SH-SY5Y (cell line): ENCODE measurements around the gene DAAM1.

Experiments
- GATA2 ChIP-seq: IDR thresholded peaks from 2 replicates; pipeline ENCODE4 v1.6.1; 2011; ENCODE audit warnings: mild to moderate bottlenecking, low read depth, low read length
- GATA3 ChIP-seq: IDR thresholded peaks from 2 replicates; pipeline ENCODE4 v1.6.1; 2011; ENCODE audit warnings: low read depth, mild to moderate bottlenecking, low read length, moderate library complexity

DAAM1 gene

DNA sequence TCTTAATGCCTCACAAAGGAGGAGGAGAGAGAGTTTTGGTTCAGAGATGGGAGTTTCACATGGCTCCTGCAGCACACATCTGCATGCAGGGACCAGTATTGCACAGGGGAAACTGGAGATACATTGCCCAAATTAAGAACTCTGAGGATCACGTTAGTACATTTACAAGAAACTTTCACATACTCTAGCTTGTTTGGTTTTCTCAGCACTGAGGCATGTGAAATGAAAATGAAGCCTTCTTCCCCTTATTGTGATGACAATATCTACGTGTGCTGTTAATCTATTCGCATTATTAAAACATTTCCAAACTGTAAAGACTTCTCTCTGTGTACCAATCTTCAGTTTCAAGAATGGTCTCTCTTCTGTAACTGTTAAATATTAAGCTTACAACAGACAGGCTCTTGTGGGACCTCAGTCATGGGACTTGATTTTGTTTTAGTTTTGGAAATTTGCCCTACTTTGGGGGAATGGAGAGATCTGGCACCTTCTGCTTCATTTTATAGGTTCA, 124.7 kb downstream of the DAAM1 start:
- no peak for TF ChIP-seq GATA2
- no peak for TF ChIP-seq GATA3

DNA sequence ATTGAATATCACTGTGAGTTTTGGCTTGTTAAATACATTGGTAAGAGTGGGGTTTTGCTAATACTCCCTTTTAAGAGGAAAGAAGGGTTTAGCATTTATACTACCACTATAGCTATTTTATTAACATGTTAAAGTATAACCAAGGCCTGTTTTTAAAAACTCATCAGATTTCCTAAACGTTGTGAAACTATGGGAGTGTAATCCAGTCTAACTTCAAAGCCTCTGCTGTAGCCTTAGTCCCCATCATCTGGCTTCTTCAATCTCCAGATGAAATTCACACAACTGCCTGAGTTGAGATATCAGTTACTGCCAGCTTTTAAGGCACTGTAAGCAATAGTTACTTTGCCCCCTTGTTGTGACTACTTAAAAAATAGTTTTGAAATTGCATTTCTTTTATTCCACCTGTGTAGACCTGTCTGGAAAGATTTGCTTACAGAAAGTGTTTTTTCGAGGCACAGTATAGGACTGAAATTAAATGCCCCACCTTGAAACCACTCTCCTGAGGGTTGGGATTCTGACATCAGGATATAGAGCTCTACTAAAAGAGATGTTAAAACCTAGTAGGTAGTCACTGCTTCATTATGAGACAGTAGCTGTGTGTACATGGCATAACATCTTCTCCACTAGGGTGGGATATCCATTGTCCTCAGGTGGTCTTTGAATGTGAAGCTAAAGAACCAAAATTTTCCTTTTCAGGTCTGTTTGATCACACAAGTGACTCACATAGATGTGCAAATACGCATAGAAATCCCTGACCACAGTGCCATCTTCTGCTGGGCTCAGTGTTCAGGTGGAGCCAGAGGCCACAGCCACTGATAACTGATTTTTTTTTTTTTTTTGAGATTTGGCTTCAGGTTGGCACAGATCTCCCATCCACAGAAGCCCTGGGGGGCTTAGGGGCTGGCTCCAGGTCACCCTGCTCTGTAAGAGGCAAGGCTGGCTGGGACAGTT, 125.5 kb downstream of the DAAM1 start:
- TF ChIP-seq GATA2: no peak
- TF ChIP-seq GATA3: no peak

DNA sequence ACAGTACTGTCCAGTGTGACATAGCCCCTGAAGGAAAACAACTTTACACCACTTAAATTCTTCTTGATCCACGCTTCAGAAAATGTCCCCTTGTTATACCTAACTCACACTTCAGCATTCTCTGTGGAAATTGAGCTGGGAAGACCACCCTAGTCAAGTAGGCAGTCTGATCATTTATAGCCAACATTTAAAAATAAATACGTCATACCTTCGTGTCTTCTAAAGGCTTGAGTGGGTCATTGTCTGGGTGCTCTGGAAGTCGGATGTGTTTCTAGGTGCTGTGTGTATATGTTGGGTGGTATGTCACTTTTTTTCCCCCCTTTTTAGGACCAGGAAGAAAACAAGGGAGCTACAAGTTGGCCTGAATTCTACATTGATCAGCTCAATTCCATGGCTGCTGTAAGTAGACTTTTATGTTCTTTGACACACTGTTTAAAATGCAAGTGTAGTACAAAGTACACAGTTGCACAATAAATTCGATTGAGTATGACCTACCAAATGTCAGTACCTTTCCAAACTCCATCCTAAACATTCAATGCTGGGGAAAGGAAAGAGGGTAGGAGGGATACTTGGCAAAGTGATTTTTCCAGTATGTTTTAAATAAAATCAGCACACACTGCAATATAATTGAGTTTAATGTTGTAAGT, 126.6 kb downstream of the DAAM1 start:
- TF ChIP-seq GATA3: no peak
- TF ChIP-seq GATA2: no peak

DNA sequence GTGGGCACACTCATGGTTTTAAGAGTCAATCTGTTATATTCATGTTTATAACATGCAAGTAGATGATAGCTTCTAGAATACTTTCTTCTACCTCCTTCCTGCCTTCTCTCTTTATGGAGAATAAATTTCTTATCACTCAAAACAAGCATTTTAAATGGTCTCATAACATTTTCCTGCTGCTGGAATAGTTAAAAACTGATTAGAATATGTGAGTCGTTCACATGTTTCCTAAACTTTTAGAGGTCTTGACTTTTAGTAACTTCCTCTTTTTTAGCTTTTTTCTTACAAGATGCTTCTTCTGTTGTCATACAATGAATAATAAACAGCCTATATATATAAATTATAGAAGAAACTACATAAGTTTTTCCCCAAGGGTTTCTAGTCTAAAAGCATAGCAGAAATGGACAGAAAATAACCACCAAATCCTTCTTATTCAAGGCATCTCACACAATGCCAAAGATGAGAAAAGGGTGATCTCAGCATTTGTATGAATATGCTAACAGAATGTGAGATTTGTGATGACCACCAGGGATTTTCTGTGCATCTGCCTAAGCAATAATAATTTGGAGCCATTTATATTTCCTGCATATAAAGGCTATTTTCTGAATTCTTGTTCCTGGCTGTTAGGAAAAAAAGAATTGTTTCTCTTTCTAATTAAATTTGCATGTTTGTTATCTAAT, 127.8 kb downstream of the DAAM1 start:
- TF ChIP-seq GATA2 (no peak), GATA3 (no peak)

DNA sequence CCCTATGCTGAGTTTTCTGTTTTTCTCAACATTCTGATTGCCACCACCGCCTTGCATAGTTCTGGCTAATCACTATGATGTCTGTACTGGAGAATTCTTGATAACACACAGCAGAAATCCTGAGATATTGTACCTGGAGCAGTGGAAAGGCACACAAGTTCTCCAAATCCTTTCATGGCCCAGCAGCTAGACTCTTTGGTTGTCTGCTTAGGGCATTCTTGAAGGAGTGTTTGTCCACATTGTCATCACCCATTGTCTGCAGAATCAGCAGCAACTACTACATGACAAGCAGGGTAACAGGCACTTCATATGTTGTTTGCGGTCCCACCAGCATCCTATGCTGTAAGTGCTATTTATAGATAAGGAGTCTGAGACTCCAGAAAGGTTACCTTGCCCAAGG, 128.9 kb downstream of the DAAM1 start:
- TF ChIP-seq GATA2: no peak
- no peak for TF ChIP-seq GATA3

DNA sequence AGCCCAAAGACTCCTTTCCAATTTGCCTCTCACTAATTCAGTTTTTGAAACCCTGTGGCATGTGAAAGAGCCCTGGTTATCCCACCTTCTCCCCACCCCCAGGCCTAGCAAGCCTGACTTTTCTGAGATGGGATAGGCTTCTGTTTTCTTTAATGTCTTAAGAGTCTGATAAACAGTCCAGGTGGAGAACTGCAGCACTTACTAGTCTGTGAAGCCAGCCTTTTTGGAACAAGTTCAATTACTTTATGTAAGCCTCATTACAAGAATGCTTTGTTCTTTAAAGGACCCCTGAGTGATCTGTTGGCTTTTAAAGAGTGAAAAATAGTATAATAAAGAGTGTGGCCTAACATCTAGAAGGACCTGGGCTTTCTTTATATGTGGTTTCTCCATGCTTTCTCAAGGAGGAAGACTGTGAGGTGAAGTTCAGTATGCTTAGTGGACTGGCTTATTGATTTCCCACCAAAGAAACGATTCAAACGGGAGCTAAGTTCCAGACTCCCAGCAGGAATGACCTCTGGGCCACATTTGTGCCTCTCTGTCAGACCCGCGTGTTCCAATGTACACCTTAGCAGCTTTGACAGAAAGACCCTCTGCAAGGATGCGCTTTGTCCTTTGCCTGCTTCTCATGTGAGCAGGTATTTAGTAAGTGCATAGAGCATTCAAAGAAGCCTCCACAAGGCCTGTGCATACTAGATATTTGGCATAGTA, 129.5 kb downstream of the DAAM1 start:
- TF ChIP-seq GATA2 (no peak), GATA3 (no peak)

DNA sequence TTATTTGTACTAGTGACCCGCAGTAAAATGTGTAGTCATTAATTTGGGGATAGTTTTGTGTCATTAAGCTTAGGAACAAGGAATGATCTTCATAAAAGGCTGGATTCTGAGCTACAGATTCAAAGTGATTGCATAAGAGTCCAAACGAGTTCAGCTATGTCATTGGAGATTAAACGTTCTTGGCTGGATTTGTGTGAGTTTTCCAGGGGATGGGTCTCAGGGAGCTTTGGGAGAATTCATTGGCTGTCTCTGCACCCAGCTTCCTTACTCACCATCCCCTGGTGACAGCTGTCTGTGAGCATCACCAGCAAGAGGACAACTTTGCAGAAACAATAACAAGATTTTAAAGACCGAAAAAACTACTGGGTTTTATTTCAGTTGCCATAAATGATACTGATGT, 130.4 kb downstream of the DAAM1 start:
- TF ChIP-seq GATA2: no peak
- no peak for TF ChIP-seq GATA3

DNA sequence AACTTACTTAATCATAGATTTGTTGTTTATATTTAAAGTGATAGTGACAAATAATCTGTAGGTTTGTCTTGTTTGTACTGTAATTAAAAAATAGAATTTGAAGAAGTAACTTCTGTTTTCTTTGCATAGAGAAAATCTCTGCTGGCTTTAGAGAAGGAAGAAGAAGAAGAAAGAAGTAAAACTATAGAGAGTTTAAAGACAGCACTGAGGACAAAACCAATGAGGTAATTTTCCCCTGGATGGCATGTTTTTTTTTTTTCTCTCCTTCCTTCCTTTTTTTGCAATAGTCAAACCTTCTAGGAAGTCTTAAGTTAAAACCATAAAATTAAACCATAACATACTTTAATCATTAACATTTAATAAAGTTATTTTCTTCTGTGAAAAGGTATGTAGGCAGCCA, 131.9 kb downstream of the DAAM1 start:
- TF ChIP-seq GATA3 (no peak), GATA2 (no peak)

DNA sequence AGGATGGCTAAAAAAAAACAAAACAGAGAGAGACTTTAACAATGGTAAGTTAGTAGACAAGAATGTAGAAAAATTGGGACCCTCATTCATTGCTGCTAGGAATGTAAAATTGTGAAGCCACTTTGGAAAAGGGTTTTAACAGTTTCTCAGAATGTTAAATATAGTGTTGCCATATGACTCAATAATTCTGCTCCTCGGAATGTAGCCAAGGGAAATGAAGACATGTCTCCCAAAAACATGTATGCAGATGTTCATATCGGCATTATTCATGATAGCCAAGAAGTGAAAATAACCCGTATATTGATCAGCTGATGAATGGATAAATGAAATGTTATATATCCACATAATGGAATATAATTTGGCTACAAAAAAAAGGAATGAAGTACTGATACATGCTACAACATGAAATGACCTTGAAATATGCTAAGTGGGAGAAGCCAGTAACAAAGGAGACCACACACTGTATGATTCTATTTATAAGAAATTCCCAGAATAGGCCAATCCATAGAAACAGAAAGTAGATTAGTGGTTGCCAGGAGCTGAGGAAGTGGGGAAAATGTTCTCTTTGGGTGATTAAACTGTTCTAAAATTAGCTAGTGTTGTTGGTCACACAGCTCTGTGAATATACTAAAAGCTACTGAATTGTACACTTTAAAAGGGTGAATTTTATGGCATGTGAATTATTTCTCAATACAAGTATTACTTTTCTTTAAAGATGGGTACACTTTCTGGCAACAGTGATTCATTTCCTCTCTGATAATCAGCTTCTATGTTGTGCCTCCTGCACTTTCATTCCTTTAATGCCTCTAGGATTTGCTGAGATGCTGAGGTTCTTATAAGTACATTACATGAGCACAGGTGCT, 132.5 kb downstream of the DAAM1 start:
- no peak for TF ChIP-seq GATA3
- no peak for TF ChIP-seq GATA2

DNA sequence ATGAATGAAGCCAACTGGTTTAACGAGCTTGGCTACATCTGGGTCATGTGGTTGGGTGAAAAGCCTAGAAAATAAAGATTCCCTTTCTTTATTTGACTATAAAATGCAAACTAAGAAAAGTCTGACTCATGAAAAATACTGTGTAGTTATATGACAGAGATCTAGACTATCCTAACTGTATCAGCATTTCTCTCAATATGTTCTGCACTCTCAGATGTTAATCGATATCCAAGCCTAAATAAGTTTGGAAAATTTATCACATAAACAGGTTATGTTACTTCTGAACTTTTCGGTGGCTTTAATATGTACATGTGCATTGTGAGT, 133.1 kb downstream of the DAAM1 start:
- TF ChIP-seq GATA2 (no peak), GATA3 (no peak)

DNA sequence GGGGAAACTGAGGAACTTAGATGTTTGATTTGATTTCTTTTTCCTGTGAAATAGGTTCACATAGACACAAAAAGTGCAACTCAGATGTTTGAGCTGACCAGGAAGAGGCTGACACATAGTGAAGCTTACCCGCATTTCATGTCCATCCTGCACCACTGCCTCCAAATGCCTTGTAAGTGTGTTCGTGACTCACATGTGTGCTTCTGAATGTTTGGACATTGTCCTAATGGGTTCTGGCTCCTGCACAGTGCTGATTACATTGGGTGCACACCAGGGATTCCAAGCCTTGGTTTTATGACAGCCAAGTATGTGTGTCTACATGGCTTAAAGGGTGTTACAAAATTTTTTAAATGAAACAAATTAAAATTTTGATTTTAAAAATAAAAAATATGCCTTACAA, 137.4 kb downstream of the DAAM1 start:
- TF ChIP-seq GATA3 (no peak), GATA2 (no peak)

DNA sequence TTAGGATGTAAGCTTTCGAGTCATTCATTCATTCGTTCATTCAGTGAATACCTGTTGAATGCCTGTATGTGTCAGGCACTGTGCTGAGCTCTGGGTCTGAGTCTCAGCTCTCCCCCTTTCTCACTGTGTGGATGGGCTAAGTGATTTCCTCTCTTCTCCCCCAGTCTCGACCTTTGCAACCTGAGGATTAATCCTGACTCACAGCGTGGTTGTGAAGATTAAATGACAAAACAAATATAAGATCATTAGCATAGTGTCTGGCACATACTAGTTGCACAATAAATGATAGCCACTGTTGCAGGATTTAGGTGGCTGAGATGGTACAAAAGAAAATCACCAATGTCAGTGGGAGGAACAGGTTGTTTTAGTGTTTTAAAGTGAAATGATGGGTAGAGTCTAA, 140.0 kb downstream of the DAAM1 start:
- TF ChIP-seq GATA3: no peak
- no peak for TF ChIP-seq GATA2

DNA sequence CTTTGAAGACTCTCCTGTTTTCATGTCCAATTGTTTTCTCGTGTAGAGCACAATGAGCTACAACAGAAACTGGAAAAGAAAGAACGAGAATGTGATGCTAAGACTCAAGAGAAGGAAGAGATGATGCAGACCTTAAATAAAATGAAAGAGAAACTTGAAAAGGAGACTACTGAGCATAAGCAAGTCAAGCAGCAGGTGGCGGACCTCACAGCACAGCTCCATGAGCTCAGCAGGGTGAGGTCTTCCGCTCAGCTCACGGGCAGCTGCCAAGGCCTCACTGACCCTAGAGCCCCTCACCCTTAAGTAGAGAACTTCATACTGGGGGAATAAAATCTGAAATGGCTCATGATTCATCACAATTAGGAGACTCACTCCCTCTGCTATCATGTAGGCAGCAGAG, 142.0 kb downstream of the DAAM1 start:
- no peak for TF ChIP-seq GATA2
- no peak for TF ChIP-seq GATA3

DNA sequence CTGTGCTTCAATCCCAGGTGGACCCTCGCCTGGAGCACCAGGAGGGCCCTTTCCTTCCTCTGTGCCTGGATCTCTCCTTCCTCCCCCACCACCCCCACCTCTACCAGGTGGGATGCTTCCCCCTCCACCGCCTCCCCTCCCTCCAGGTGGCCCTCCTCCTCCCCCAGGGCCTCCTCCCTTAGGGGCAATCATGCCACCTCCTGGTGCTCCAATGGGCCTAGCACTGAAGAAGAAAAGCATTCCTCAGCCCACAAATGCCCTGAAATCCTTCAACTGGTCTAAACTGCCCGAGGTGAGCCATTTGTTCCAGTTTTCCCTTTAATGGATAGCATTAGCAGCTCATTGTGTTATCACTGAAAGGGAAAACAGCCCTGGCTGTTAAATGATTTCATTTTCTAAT, 142.8 kb downstream of the DAAM1 start:
- no peak for TF ChIP-seq GATA3
- no peak for TF ChIP-seq GATA2
